Midbrain (tissue), 1 donor: ENCODE results near the gene AJAP1.
A peak's percentile ranks its signal among the peaks of the same experiment; 100 is the strongest.

Experiments
- DNase-seq: peaks from one replicate; lab custom pipeline; 2025; lab: John Stamatoyannopoulos, UW

Gene AJAP1

GRCh38 chr1:4631321-4631720, 23.1 kb upstream of the AJAP1 start:
- DNase-seq, result no peak

- DNase-seq, result no peak
Observed at GRCh38 chr1:4633346-4633745, 21.1 kb upstream of the AJAP1 start.

- DNase-seq, result no peak
Observed at GRCh38 chr1:4634156-4634792, 20.1 kb upstream of the AJAP1 start.

- DNase-seq, result no peak
Observed at GRCh38 chr1:4634793-4635406, 19.5 kb upstream of the AJAP1 start.

GRCh38 chr1:4636186-4636585, 18.2 kb upstream of the AJAP1 start:
- no peak for DNase-seq

GRCh38 chr1:4636644-4637380, 17.6 kb upstream of the AJAP1 start:
- DNase-seq, result no peak

- no peak for DNase-seq
Observed at GRCh38 chr1:4637616-4638344, 16.6 kb upstream of the AJAP1 start.

GRCh38 chr1:4638345-4638729, 16.1 kb upstream of the AJAP1 start:
- DNase-seq, result no peak

GRCh38 chr1:4640931-4641330, 13.5 kb upstream of the AJAP1 start:
- DNase-seq, result no peak

- no peak for DNase-seq
Observed at GRCh38 chr1:4647391-4647790, 7.0 kb upstream of the AJAP1 start.

GRCh38 chr1:4648657-4649056, 5.8 kb upstream of the AJAP1 start:
- DNase-seq, result no peak

GRCh38 chr1:4650481-4650880, 3.9 kb upstream of the AJAP1 start:
- no peak for DNase-seq

- DNase-seq, result no peak
Observed at GRCh38 chr1:4650981-4651380, 3.4 kb upstream of the AJAP1 start.

GRCh38 chr1:4652631-4653327, 1.6 kb upstream of the AJAP1 start:
- DNase-seq, result peak; percentile 51

GRCh38 chr1:4653328-4653660, 1.1 kb upstream of the AJAP1 start:
- DNase-seq, result no peak

GRCh38 chr1:4654764-4655673, 610 bp downstream of the AJAP1 start:
- DNase-seq, result no peak

GRCh38 chr1:4655674-4656532, 1.5 kb downstream of the AJAP1 start:
- peak; percentile 90 for DNase-seq

- DNase-seq, result no peak
Observed at GRCh38 chr1:4656533-4657140, 2.2 kb downstream of the AJAP1 start.

GRCh38 chr1:4657244-4657789, 2.9 kb downstream of the AJAP1 start:
- DNase-seq, result no peak
